Measurements from ENCODE around the gene ZNF862. TPM values are rescaled to one million over a fixed set of nuclear protein-coding genes. Genes with fewer than 3 reads are reported as not detected.
A peak's percentile ranks its signal among the peaks of the same experiment; 100 is the strongest.

Gene ZNF862
- polyA plus RNA-seq, 6 donors from 2014 or later = 2.7 to 8.6 (median 4.6) TPM

DNA sequence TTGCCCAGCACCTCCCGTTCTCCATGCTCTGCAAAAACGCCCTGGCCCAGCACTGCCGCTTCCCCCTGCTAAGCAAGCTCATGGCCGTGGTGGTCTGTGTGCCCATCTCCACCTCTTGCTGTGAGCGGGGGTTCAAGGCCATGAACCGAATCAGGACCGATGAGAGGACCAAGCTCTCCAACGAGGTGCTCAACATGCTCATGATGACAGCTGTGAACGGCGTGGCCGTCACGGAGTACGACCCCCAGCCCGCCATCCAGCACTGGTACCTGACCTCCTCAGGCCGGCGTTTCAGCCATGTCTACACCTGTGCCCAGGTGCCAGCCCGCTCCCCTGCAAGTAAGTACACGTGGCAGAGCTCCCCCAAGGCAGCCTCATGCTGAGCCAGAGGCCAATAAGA is 24.0 kb downstream of the ZNF862 start:
- no peak overlapping the region for H3K4me3 Mint-ChIP-seq
- no peak overlapping the region for H3K27ac Mint-ChIP-seq
- H3K9me3 Mint-ChIP-seq = no peaks in the 10 kb centered on the region
- ATAC-seq (ENCODE audit: low read depth in 2 of 2) (no peak), DNase-seq (no peak)
- H3K36me3 Mint-ChIP-seq = peaks cover 11 to 18% of the 10 kb centered on the region in 2 donors
- H3K4me1 Mint-ChIP-seq = peaks cover 0 to 21% (median 6%) of the 10 kb centered on the region in 3 donors
- no peaks in the 10 kb centered on the region for H3K27me3 Mint-ChIP-seq

DNA sequence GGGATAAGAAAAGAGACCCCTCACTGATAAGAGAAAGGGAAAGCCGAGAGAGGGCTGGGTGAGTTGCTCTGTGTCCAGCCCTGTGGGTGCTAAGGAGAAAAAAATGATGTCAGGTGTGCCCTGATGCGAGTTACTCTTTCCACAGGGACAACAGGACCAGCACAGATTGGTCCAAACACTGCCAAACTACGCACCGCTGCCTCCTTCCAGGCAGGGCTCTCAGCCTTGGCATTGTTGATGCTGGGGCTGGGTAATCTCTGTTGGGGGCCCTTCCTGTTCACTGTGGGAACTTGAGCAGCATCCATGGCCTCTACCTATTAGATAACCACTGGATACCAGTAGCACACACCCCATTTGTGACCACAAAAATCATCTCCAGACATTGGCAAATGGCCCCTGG is 25.3 kb downstream of the ZNF862 start:
- Mint-ChIP-seq H3K27ac (no peak overlapping the region), H3K4me1 (peaks cover 2 to 30% (median 13%) of the 10 kb centered on the region in 3 donors), H3K4me3 (no peak overlapping the region), H3K27me3 (no peaks in the 10 kb centered on the region), H3K9me3 (no peaks in the 10 kb centered on the region), H3K36me3 (peaks cover 11 to 18% of the 10 kb centered on the region in 2 donors)
- ATAC-seq (ENCODE audit: low read depth in 2 of 2) (no peak), DNase-seq (no peak)

DNA sequence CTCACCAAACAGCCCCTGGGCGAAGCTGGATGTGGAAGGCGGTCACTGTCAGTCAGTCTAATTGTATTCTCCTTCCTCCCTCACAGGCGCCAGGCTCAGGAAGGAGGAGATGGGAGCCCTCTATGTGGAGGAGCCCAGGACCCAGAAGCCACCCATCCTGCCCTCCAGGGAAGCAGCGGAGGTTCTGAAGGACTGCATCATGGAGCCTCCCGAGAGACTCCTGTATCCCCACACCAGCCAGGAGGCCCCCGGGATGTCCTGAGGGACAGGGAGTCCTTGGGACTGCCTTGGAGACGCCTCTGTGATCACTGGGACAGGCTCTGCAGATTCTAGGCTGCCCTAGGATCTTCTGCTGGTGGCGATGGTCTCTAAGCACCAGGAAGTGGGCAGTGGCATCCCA is 25.8 kb downstream of the ZNF862 start:
- Mint-ChIP-seq H3K27ac (peak overlapping the region in 1 of 6 donors; percentile 9), H3K9me3 (no peaks in the 10 kb centered on the region), H3K4me3 (no peak overlapping the region), H3K27me3 (no peaks in the 10 kb centered on the region), H3K4me1 (peaks cover 3 to 35% (median 18%) of the 10 kb centered on the region in 3 donors), H3K36me3 (peaks cover 11 to 18% of the 10 kb centered on the region in 2 donors)
- DNase-seq (no peak), ATAC-seq (ENCODE audit: low read depth in 2 of 2) (no peak)

DNA sequence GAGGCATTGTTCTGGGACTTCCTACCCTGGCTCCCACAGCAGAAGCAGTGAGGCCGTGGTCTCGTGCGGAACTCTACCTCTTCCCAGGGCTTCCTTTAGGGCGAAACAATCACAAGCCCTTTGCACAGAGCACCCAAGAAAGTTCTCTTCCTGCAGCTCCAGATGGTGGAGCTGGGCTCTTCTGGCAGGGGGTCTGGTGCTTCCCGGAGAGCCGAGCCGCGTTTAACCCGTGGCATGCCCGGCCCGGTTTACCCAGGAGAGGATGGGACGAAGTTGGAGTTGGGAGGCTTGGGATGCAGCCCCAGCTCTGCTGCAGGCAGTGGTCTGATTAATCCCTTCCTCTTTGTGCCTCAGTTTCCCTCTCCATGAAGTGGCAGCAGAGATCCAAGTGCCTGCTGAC is 26.6 kb downstream of the ZNF862 start:
- ATAC-seq (ENCODE audit: low read depth in 2 of 2) (no peak), DNase-seq (no peak)
- Mint-ChIP-seq H3K4me1 (peaks cover 4 to 42% (median 22%) of the 10 kb centered on the region in 3 donors), H3K9me3 (no peaks in the 10 kb centered on the region), H3K4me3 (no peak overlapping the region), H3K36me3 (peaks cover 10 to 17% of the 10 kb centered on the region in 2 donors), H3K27me3 (no peaks in the 10 kb centered on the region), H3K27ac (no peak overlapping the region)

DNA sequence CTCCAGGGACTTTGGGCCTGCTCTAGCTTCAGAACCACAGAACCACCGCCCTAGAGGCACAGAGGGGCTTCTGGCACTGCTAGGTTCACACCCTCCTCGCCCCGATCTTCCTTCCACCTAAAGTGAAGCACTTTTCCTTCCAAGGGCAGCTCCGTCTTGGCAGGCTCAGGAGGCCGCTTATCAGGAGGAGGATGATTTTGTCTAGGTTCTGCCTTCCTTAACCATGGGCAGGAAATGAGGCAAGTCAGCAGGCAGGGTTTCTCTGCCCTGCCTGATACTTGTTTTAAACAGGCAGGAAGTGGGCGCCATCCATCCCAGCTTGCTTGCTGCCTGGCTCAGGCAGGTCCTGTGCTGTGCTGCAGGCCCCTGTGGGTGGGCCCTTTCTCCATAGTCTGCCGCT is 27.3 kb downstream of the ZNF862 start:
- DNase-seq (no peak), ATAC-seq (ENCODE audit: low read depth in 2 of 2) (peak in 1 of 2 donors; percentile 42)
- Mint-ChIP-seq H3K4me1 (peaks cover 10 to 49% (median 29%) of the 10 kb centered on the region in 3 donors), H3K4me3 (no peak overlapping the region), H3K27ac (peak overlapping the region in 1 of 6 donors; percentile 7), H3K27me3 (no peaks in the 10 kb centered on the region), H3K9me3 (no peaks in the 10 kb centered on the region), H3K36me3 (peaks cover 3 to 11% of the 10 kb centered on the region in 2 donors)

DNA sequence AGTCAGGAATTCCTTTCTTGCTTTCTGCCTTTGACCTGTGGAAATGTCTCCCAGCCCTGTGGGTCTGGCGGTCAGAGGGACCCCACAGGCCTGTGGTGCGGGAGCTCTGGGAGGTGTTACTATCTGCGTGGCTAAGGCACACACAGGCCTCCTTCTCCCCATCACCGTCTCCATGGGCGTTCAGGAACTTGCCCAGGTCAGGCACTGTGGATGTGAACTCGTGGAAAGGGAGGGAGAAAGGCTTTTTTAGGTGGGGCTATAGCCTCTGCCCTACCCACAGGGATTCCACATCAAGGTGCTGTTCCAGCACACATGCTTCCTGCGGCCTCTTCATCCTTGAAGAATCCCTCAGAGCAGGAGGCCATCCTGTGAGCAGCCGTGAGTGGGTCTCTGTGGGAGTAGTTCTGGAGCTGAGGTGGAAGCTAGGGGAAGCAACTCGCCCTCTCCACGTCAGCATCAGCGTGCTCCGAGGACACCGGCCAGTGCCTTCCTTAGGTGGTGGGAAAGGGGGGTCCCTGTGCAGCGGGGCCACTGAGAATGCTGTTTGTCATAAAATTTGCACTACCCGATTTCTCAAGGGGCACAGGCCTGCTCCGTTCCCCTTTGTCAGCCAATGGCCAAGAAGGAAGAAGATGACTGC is 28.1 kb downstream of the ZNF862 start:
- Mint-ChIP-seq H3K4me3 (peak overlapping the region in 1 of 8 donors; percentile 44), H3K36me3 (peaks cover 0 to 8% of the 10 kb centered on the region in 2 donors), H3K27me3 (no peaks in the 10 kb centered on the region), H3K9me3 (no peaks in the 10 kb centered on the region), H3K4me1 (peaks cover 10 to 53% (median 32%) of the 10 kb centered on the region in 3 donors), H3K27ac (peak overlapping the region in 2 of 6 donors; percentile 36 to 47)
- DNase-seq (no peak), ATAC-seq (ENCODE audit: low read depth in 2 of 2) (no peak)

DNA sequence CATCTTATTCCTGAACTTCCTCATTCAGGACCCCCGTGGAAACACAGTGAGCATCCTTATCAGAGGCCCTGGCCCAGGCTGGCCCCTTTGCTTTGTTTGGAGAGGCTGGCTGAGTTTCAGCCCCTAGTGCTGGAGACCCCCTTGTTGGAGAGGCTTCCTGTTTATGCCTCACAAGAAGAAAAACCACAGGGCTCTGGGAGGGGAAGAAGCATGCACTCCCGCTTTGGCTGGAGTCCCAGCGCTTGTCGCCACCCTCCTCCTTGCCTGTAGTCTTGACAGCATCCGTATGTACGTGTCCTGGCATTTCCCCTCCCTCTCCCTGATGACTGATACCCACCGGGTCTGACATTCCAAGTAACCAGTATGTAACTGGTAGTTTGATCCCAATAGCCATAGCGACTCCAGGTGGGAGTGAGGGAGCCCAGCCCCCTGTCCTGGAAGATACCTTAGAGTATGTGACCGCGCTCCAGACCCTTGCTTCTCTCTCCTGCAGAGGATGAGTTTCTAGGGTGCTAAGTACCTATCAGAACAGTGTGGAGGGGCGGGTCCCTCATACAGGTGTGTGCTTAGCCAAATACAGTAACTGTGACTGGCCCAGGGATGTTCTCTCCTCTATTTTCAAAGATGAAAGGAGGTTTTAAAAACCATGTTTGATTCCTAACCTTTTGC is 28.7 kb downstream of the ZNF862 start:
- ATAC-seq (ENCODE audit: low read depth in 2 of 2) (no peak), DNase-seq (no peak)
- Mint-ChIP-seq H3K9me3 (no peaks in the 10 kb centered on the region), H3K4me1 (peaks cover 10 to 57% (median 32%) of the 10 kb centered on the region in 3 donors), H3K27me3 (no peaks in the 10 kb centered on the region), H3K36me3 (peaks cover 0 to 8% of the 10 kb centered on the region in 2 donors), H3K4me3 (no peak overlapping the region), H3K27ac (peak overlapping the region in 2 of 6 donors; percentile 47 to 94)

DNA sequence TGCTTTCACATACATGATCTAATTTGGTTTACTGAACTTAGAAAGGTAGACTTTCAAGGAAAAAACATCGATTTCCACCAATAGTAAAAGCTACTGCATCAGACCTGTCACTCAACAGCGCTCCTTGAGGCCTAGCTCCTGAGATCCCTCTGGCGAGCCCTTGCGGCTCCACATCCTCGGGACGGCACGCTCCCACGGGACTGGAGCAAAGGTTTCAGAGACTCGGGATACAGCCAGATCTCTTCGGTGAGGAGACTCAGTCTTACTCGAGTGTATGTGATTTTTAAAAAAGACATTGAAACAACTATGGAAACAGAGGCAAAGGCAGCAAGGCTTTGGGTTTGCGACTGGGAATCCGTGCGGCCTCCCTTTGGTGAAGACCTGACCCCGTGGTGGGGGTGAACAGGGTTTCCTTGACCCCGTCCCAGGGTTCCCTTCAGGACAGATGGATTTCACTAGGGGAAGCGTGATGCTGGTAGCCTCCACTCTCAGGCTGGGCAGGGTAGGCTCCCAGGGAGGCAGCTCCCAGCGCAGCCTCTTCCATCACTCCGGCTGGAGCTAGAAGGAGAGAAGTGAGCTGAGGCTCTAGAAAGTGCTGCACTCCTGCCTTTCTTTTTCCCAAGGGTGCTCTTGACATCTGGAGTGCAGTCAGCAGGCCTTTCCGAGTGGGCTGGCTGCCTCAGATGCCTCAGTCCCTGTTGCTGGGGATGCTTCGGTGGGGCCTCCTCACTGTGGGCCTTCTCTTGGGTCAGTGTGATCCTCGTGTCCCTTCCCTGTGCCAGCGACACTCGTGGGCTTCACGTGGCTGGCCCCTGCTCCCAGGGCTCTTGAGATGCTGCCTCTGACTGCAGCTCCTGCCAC is 29.8 kb downstream of the ZNF862 start:
- DNase-seq (no peak), ATAC-seq (ENCODE audit: low read depth in 2 of 2) (no peak)
- Mint-ChIP-seq H3K9me3 (no peaks in the 10 kb centered on the region), H3K36me3 (peaks cover 0 to 3% of the 10 kb centered on the region in 2 donors), H3K4me1 (peaks cover 14 to 64% (median 38%) of the 10 kb centered on the region in 3 donors), H3K4me3 (peak overlapping the region in 2 of 8 donors; percentile 56 to 57), H3K27ac (peak overlapping the region in 3 of 6 donors; percentile 10 to 29 (median 28)), H3K27me3 (no peaks in the 10 kb centered on the region)

DNA sequence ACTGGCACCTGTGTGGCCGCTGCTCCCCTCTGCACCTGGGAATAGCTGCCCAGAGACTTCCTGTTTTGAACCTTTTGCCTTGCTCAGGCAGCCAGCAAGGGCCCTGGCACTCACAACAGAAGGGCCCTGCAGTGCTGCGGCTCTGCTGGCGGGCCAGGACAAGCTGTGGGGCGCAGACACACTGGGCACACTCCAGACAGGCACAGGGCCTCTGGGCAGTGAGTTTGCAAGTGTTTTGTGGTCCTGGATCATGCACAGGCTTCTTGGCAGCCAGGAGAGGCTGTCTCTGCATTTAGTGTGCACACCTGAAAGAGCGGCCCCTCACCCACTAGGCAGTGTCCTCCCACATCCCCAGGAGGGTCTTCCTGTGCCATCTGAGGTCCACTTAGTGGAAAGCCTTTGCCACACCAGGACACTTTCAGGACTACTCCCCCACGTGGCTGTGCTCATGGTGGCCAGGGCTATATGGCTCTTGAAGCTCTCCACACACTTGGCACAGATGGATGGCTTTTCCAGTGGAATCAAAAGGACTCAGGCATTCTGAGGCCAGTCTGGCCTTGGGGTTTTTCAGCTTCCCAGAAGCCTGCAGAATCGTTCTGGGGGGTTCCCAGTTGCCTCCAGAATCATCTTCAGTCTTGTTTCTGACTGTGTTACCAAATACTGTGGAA is 30.6 kb downstream of the ZNF862 start:
- Mint-ChIP-seq H3K4me1 (peaks cover 15 to 66% (median 42%) of the 10 kb centered on the region in 3 donors), H3K27me3 (no peaks in the 10 kb centered on the region), H3K4me3 (peak overlapping the region in 3 of 8 donors; percentile 32 to 69 (median 57)), H3K9me3 (no peaks in the 10 kb centered on the region), H3K36me3 (no peaks in the 10 kb centered on the region), H3K27ac (peak overlapping the region in 3 of 6 donors; percentile 10 to 80 (median 14))
- ATAC-seq (ENCODE audit: low read depth in 2 of 2) (peak in 1 of 2 donors; percentile 22), DNase-seq (no peak)

DNA sequence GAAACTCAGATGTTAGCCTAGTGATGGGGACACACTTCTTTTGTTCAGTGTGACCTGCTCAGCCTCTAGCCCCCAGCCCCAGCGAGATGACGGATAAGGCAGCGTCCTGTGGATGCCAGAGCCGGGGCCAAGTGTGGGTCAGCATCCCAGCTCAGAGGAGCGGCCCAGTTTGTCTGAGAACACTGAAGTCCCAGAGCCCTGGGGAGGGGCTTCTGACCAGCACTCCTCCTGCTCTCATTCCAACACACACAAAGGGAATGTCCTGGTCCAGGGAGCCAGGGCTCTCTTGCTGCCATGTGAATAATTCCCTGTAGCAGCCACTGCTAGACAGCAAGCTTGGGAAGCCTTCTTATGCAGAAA is 31.1 kb downstream of the ZNF862 start:
- Mint-ChIP-seq H3K27ac (peak overlapping the region in 3 of 6 donors; percentile 14 to 80 (median 49)), H3K36me3 (no peaks in the 10 kb centered on the region), H3K4me3 (peak overlapping the region in 2 of 8 donors; percentile 73 to 82), H3K4me1 (peaks cover 18 to 67% (median 44%) of the 10 kb centered on the region in 3 donors), H3K27me3 (no peaks in the 10 kb centered on the region), H3K9me3 (no peaks in the 10 kb centered on the region)
- ATAC-seq (ENCODE audit: low read depth in 2 of 2) (no peak), DNase-seq (no peak)

DNA sequence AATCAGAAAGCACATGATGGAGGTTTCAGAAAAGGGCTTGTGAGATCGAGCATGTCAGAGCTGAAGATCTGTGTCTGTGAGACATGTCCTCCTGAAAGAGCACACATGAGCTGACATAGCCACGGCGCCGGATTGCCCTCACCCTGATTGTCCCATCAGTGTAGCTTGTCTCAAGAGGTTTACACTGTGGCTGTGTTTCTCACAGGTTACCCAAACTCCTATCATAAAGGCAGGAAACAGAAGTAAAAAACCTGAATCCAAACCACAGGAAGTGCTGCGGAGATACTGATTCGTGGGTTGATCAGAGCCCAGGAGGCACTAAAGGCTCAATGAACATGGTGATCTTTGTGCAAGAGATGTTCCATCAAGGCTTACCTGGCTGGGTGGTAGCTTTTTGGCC is 31.7 kb downstream of the ZNF862 start:
- Mint-ChIP-seq H3K27me3 (no peaks in the 10 kb centered on the region), H3K4me3 (peak overlapping the region in 6 of 8 donors; percentile 9 to 82 (median 54)), H3K27ac (peak overlapping the region in 3 of 6 donors; percentile 13 to 83 (median 49)), H3K4me1 (peaks cover 24 to 72% (median 46%) of the 10 kb centered on the region in 3 donors), H3K36me3 (no peaks in the 10 kb centered on the region), H3K9me3 (no peaks in the 10 kb centered on the region)
- DNase-seq (no peak), ATAC-seq (ENCODE audit: low read depth in 2 of 2) (no peak)

DNA sequence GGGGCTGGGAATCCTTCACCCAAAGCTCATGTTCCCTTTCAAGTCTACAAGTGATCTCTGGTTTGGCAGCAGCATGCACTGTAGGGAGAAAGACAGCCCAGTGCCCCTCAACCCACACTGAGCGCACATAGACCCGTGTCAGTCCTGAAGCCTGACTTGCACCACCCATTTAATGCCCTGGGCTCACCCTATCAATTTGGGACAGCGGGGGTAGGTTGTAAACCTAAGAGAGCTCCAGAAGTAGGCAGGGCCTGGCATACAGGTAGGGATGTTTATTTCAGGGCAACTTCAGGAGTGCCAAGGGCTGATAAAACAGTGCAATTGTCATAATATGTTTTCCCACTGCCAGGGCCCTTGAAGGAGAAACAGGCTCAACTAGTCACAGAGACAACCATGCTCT is 32.1 kb downstream of the ZNF862 start:
- Mint-ChIP-seq H3K4me1 (peaks cover 27 to 72% (median 50%) of the 10 kb centered on the region in 3 donors), H3K27me3 (no peaks in the 10 kb centered on the region), H3K36me3 (no peaks in the 10 kb centered on the region), H3K4me3 (peak overlapping the region in 3 of 8 donors; percentile 49 to 82 (median 51)), H3K27ac (no peak overlapping the region), H3K9me3 (no peaks in the 10 kb centered on the region)
- DNase-seq = no peak
- ATAC-seq (ENCODE audit: low read depth in 2 of 2) = no peak
